Raji (cell line): ENCODE measurements around the gene SBNO2.

Experiments
- POLR2A ChIP-seq: IDR thresholded peaks from 2 replicates; pipeline ENCODE4 v1.6.1; 2011; ENCODE audit warnings: low read depth, low read length, control low read depth; ENCODE audit not compliant: insufficient read depth

SBNO2 gene

GRCh38 chr19:1081301-1082164 lies 92.5 kb downstream of the SBNO2 start:
- TF ChIP-seq POLR2A, result no peak

GRCh38 chr19:1080360-1081161 lies 93.5 kb downstream of the SBNO2 start:
- no peak for TF ChIP-seq POLR2A

- TF ChIP-seq POLR2A, result no peak
Observed at GRCh38 chr19:1079566-1080111, 94.4 kb downstream of the SBNO2 start.

- 0 out of 2 replicates have a peak, but pooled peaks have one; percentile 19 for TF ChIP-seq POLR2A
Observed at GRCh38 chr19:1076951-1077350, 97.1 kb downstream of the SBNO2 start.

GRCh38 chr19:1076046-1076386 lies 98.1 kb downstream of the SBNO2 start:
- TF ChIP-seq POLR2A, result no peak

- 0 out of 2 replicates have a peak, but pooled peaks have one; percentile 14 for TF ChIP-seq POLR2A
Observed at GRCh38 chr19:1074544-1075283, 99.4 kb downstream of the SBNO2 start.

GRCh38 chr19:1073956-1074517 lies 100.0 kb downstream of the SBNO2 start:
- TF ChIP-seq POLR2A, result no peak

- TF ChIP-seq POLR2A, result no peak
Observed at GRCh38 chr19:1073063-1073955, 100.8 kb downstream of the SBNO2 start.

GRCh38 chr19:1072371-1073015 lies 101.6 kb downstream of the SBNO2 start:
- TF ChIP-seq POLR2A, result no peak

- TF ChIP-seq POLR2A, result no peak
Observed at GRCh38 chr19:1070931-1071791, 102.9 kb downstream of the SBNO2 start.

GRCh38 chr19:1070576-1070930 lies 103.5 kb downstream of the SBNO2 start:
- TF ChIP-seq POLR2A, result no peak

GRCh38 chr19:1069009-1069779 lies 104.9 kb downstream of the SBNO2 start:
- TF ChIP-seq POLR2A, result peak; percentile 84
